Adrenal gland (tissue), 5 donors: ENCODE results near the gene EYS.

Source experiments
- POLR2A ChIP-seq, 2 donors: fragments of 450-650 bp; IDR thresholded peaks; one replicate each; pipeline ENCODE4 v1.6.1; 2017; ENCODE audit warnings: antibody characterized with exemption in 2 of 2, mild to moderate bottlenecking in 2 of 2, moderate library complexity in 1 of 2
- TF ChIP-seq, protein P1 (sequence below), 6 experiments: fragments of 450-650 bp in 4 of 6; fragments of 200-600 bp in 2 of 6; sonication (generic) in 1 of 6; IDR thresholded peaks; 1 replicate in 5 of 6; 2 replicates in 1 of 6; pipeline versions ENCODE4 v1.5.1 to v1.8.0; 2016 to 2021; ENCODE audit warnings: antibody characterized with exemption in 6 of 6, mild to moderate bottlenecking in 2 of 6, moderate library complexity in 1 of 6
- donor health status: DM: no; HTN: no; CAD: no.

DNA sequence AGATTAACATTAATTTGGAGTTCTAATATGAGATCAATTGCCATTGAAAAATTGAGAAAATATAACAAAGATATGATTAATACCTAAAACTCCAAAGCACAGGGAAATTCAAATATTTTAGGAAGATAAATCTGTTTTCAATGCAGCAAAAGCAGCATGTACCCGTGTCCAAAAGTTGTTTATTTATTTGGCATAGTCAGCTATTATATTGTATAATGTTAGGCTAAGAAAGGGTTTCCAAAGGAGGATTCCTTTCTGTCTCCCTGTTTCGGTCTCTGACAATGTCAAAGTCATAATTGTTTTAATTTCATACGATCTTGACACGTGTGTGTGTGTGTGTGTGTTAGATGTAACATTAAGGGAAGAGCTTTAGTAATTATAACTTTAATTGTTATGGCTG lies 914.5 kb downstream of the EYS start:
- TF ChIP-seq POLR2A (IDR thresholded peaks at IDR 0.05): no peak
- TF ChIP-seq, protein P1, sequence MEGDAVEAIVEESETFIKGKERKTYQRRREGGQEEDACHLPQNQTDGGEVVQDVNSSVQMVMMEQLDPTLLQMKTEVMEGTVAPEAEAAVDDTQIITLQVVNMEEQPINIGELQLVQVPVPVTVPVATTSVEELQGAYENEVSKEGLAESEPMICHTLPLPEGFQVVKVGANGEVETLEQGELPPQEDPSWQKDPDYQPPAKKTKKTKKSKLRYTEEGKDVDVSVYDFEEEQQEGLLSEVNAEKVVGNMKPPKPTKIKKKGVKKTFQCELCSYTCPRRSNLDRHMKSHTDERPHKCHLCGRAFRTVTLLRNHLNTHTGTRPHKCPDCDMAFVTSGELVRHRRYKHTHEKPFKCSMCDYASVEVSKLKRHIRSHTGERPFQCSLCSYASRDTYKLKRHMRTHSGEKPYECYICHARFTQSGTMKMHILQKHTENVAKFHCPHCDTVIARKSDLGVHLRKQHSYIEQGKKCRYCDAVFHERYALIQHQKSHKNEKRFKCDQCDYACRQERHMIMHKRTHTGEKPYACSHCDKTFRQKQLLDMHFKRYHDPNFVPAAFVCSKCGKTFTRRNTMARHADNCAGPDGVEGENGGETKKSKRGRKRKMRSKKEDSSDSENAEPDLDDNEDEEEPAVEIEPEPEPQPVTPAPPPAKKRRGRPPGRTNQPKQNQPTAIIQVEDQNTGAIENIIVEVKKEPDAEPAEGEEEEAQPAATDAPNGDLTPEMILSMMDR (IDR thresholded peaks at IDR 0.05): no peak
